Ammon's horn (tissue), 1 donor: ENCODE results near the gene MAGEA4.

Experiments used
- DNase-seq: peaks from one replicate; pipeline ENCODE4 v3.0.0-alpha.2; 2016; ENCODE audit warnings: low spot score

Gene MAGEA4

GRCh38 chrX:151929126-151929525, 16.4 kb downstream of the MAGEA4 start:
- DNase-seq = no peak

DNA sequence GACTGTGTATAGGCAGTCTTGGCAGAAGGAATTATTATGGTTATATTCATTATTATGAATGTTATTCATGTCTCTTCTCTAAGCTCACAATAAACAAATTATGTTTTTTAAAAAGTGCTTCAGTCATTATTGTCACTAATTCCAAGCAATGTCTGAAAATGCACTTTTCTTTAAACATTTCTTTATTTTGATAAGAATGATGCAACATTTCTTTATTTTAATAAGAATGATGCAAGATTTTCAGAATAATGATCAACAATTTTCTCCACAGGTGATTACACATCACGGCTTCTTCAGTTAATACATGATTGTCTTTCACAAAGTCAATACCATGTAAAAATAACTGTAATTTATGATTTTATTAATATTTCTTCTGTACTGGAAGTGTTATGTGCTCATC, 22.7 kb downstream of the MAGEA4 start:
- no peak for DNase-seq

DNA sequence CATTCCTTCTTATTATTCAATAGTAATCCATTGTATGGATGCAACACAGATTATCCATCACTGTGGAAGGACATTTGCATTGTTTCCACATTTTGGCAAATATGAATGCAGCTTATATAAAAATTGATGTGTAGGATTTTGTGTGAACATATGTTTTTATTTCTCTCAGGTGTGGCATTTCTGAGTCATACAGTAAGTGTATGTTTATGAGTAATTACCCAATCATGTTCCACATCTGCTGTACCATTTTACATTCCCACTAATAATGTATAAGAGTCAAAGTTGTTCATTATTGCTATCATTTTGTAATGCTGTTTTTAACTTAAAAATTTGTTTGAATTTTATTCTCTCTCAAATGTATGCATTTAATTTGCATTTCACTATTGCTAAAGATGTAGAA, 25.5 kb downstream of the MAGEA4 start:
- DNase-seq = no peak

DNA sequence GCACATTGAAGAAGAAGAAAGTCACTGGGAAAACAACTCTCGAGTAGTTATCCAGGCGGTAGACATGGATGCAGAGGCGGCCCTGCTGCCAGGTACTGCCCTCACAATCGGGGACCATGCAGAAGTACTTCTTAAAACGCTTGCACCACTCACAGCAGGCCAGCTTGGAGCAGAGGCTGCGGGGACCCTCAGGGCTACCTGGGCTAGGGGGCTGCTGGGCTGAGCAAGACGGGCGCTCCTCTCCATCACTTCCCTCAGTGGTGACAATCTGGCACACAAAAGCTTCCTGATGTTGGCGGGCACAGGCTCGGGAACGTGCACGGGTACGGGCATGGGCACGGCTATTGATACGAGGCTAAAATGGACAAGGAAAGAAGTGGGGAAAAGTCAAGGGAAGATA, 42.0 kb downstream of the MAGEA4 start:
- no peak for DNase-seq

DNA sequence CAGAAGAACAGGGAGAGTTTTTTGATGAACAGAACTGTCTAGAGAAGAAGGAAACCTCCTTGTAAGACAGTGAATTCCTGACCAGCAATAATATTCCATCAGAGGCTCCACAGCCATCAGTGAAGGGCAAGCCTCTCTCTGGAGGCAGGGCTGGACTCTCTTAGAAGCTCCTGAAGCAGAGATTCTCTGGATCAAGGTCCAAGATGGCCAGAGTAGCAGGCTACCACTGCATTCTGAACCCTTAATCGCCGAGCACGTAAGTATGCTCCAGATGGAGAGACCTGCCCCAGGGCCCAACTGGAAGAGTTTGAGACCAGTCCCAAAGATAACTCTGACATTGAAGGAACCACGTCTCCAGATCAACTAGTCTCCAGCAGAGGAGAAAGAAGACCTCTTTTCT, 45.4 kb downstream of the MAGEA4 start:
- DNase-seq = no peak

- DNase-seq = no peak
Observed at GRCh38 chrX:151962034-151962433, 49.3 kb downstream of the MAGEA4 start.

GRCh38 chrX:151966236-151966635, 53.5 kb downstream of the MAGEA4 start:
- no peak for DNase-seq

DNA sequence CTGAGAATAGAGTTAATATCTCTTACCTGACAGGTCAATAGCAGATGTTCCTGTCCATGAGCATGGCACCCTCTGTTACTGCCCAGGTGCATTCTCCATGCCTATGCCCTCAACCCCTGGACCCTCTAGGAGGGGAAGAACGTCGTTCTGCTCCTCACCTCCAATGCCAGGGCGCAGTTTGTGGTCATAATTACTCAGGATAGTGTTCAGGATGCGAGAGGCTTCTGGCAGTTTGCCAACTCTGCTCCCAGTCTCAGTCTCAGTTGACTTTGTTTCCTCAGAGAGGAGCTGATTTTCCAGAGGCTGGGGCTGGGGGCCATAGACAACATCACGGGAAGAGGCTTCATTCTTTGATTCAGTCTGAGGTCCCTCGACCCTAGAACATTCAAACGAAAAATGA, 57.3 kb downstream of the MAGEA4 start:
- DNase-seq = no peak

GRCh38 chrX:151970661-151971060, 58.0 kb downstream of the MAGEA4 start:
- peak; percentile 3 for DNase-seq

- DNase-seq = no peak
Observed at GRCh38 chrX:151973060-151973661, 60.5 kb downstream of the MAGEA4 start.

- DNase-seq = no peak
Observed at GRCh38 chrX:151973851-151974335, 61.2 kb downstream of the MAGEA4 start.
